Parathyroid adenoma (tissue), 2 donors: ENCODE measurements around the gene KCNK3.

Experiments used
- H2AFZ ChIP-seq: fragments of 300-600 bp; sonication (generic); one replicate; pipeline ENCODE4 v1.7.0; 2017; ENCODE audit warnings: antibody characterized with exemption, mild to moderate bottlenecking
- H3K27ac ChIP-seq: fragments of 300-600 bp; sonication (generic); one replicate; pipeline ENCODE4 v1.7.0; 2017
- H3K27me3 ChIP-seq: fragments of 300-600 bp; sonication (generic); one replicate; pipeline ENCODE4 v1.7.0; 2017; ENCODE audit warnings: low read length; ENCODE audit not compliant: control insufficient read depth, insufficient read depth
- H3K36me3 ChIP-seq: fragments of 300-600 bp; sonication (generic); one replicate; pipeline ENCODE4 v1.7.0; 2017; ENCODE audit warnings: low read length; ENCODE audit not compliant: control insufficient read depth, insufficient read depth
- H3K4me1 ChIP-seq: fragments of 300-600 bp; sonication (generic); one replicate; pipeline ENCODE4 v1.7.0; 2017; ENCODE audit warnings: control low read depth
- H3K4me2 ChIP-seq: fragments of 300-600 bp; sonication (generic); one replicate; pipeline ENCODE4 v1.7.0; 2017; ENCODE audit warnings: low read length
- H3K4me3 ChIP-seq: fragments of 300-600 bp; sonication (generic); one replicate; pipeline ENCODE4 v1.7.0; 2017; ENCODE audit warnings: low read depth, low read length
- H3K79me2 ChIP-seq: fragments of 300-600 bp; sonication (generic); one replicate; pipeline ENCODE4 v1.7.0; 2017; ENCODE audit warnings: control low read depth
- H3K9ac ChIP-seq: fragments of 300-600 bp; sonication (generic); one replicate; pipeline ENCODE4 v1.7.0; 2017; ENCODE audit warnings: mild to moderate bottlenecking
- H3K9me3 ChIP-seq: fragments of 300-600 bp; sonication (generic); one replicate; pipeline ENCODE4 v1.7.0; 2017; ENCODE audit warnings: low read length; ENCODE audit not compliant: control insufficient read depth
- CTCF ChIP-seq: fragments of 300-600 bp; sonication (generic); IDR thresholded peaks from one replicate; pipeline ENCODE4 v1.7.0; 2017; ENCODE audit warnings: antibody characterized with exemption, mild to moderate bottlenecking
- donor health status: primary hyperparathyroidism.

Gene KCNK3

GRCh38 chr2:26735883-26736588 lies 43.5 kb downstream of the KCNK3 start:
- peaks cover 29% of the 10 kb centered on the region for H3K4me1 ChIP-seq
- no peaks in the 10 kb centered on the region for H3K9me3 ChIP-seq
- no peaks in the 10 kb centered on the region for H3K79me2 ChIP-seq
- H3K4me2 ChIP-seq: no peak overlapping the region
- H3K9ac ChIP-seq: no peak overlapping the region
- no peaks in the 10 kb centered on the region for H3K27me3 ChIP-seq
- H2AFZ ChIP-seq: no peak overlapping the region
- H3K36me3 ChIP-seq: no peaks in the 10 kb centered on the region
- no peak overlapping the region for H3K4me3 ChIP-seq
- no peak for TF ChIP-seq CTCF
- peak overlapping the region; percentile 36 for H3K27ac ChIP-seq

GRCh38 chr2:26737221-26737620 lies 44.7 kb downstream of the KCNK3 start:
- Histone ChIP-seq H2AFZ (no peak overlapping the region), H3K27ac (peak overlapping the region; percentile 49), H3K27me3 (no peaks in the 10 kb centered on the region), H3K4me3 (peak overlapping the region; percentile 25), H3K9me3 (no peaks in the 10 kb centered on the region), H3K9ac (no peak overlapping the region), H3K4me1 (peaks cover 41% of the 10 kb centered on the region), H3K36me3 (no peaks in the 10 kb centered on the region), H3K79me2 (no peaks in the 10 kb centered on the region), H3K4me2 (no peak overlapping the region)
- no peak for TF ChIP-seq CTCF

- H3K9ac ChIP-seq: no peak overlapping the region
- no peaks in the 10 kb centered on the region for H3K79me2 ChIP-seq
- H3K4me3 ChIP-seq: no peak overlapping the region
- H2AFZ ChIP-seq: no peak overlapping the region
- no peak for TF ChIP-seq CTCF
- H3K27ac ChIP-seq: no peak overlapping the region
- no peak overlapping the region for H3K4me2 ChIP-seq
- H3K9me3 ChIP-seq: no peaks in the 10 kb centered on the region
- peaks cover 45% of the 10 kb centered on the region for H3K4me1 ChIP-seq
- H3K27me3 ChIP-seq: no peaks in the 10 kb centered on the region
- no peaks in the 10 kb centered on the region for H3K36me3 ChIP-seq
Observed at GRCh38 chr2:26738481-26738880, 46.0 kb downstream of the KCNK3 start.

GRCh38 chr2:26739514-26739913 lies 47.0 kb downstream of the KCNK3 start:
- Histone ChIP-seq H3K4me2 (no peak overlapping the region), H3K27me3 (no peaks in the 10 kb centered on the region), H3K4me1 (peaks cover 45% of the 10 kb centered on the region), H3K9ac (no peak overlapping the region), H3K79me2 (no peaks in the 10 kb centered on the region), H3K36me3 (no peaks in the 10 kb centered on the region), H3K4me3 (no peak overlapping the region), H3K27ac (no peak overlapping the region), H2AFZ (no peak overlapping the region), H3K9me3 (no peaks in the 10 kb centered on the region)
- no peak for TF ChIP-seq CTCF

- Histone ChIP-seq H3K4me1 (peaks cover 45% of the 10 kb centered on the region), H3K9ac (no peak overlapping the region), H3K27ac (peak overlapping the region; percentile 76), H3K27me3 (no peaks in the 10 kb centered on the region), H3K4me2 (no peak overlapping the region), H2AFZ (peak overlapping the region; percentile 72), H3K36me3 (no peaks in the 10 kb centered on the region), H3K79me2 (no peaks in the 10 kb centered on the region), H3K4me3 (no peak overlapping the region), H3K9me3 (no peaks in the 10 kb centered on the region)
- TF ChIP-seq CTCF: no peak
Observed at GRCh38 chr2:26740346-26740745, 47.8 kb downstream of the KCNK3 start.
